Thyroid gland (tissue), 4 donors: Measurements from ENCODE around the gene KRTAP2-1. TPM values are rescaled to one million over a fixed set of nuclear protein-coding genes. Genes with fewer than 3 reads are reported as not detected.

Source experiments
- DNase-seq, 2 donors: peaks; one replicate each; pipeline ENCODE4 v3.0.0-alpha.2; 2019
- H3K27ac ChIP-seq, 3 donors: fragments of 200-600 bp; sonication (generic); 1 replicate in 2 of 3; 2 replicates in 1 of 3; pipeline ENCODE4 v1.5.1; 2016 to 2019; ENCODE audit warnings: mild to moderate bottlenecking in 1 of 3, moderate library complexity in 1 of 3
- H3K27me3 ChIP-seq: fragments of 200-600 bp; sonication (generic); one replicate; pipeline ENCODE4 v1.5.1; 2019
- H3K36me3 ChIP-seq, 2 donors: fragments of 200-600 bp; sonication (generic); one replicate each; pipeline ENCODE4 v1.5.1; 2016 to 2019
- H3K4me1 ChIP-seq, 2 donors: fragments of 200-600 bp; sonication (generic); one replicate each; pipeline ENCODE4 v1.5.1; 2017 to 2019
- H3K4me3 ChIP-seq, 3 donors: fragments of 200-600 bp; sonication (generic); replicated peaks in 1 of 3; 1 replicate in 2 of 3; 2 replicates in 1 of 3; pipeline ENCODE4 v1.5.1; 2016; ENCODE audit warnings: mild to moderate bottlenecking in 1 of 3
- H3K9me3 ChIP-seq: fragments of 200-600 bp; sonication (generic); one replicate; pipeline ENCODE4 v1.5.1; 2017
- POLR2A ChIP-seq, 2 donors: fragments of 450-650 bp; IDR thresholded peaks; one replicate each; pipeline ENCODE4 v1.6.1; 2017; ENCODE audit warnings: antibody characterized with exemption in 2 of 2, mild to moderate bottlenecking in 2 of 2, moderate library complexity in 1 of 2
- WGBS, 2 donors: methylation state at CpG; one replicate each; pipeline ENCODE4 v1.1.5; 2017; 5-methylcytosine and 5-hydroxymethylcytosine counted together
- intact Hi-C: fragments of 100-400 bp; cut with DNase I; formaldehyde crosslinking; loops from one replicate; pipeline ENCODE4 v1.15.1; 2023
- total RNA-seq, 4 donors: library from RNA; depleted of rRNA; stranded (reverse); fragments of >200 nt; gene quantifications; one replicate each; pipeline ENCODE4 v1.2.3, GENCODE V29; 2016
- TF ChIP-seq, protein P1 (sequence below), 6 experiments: fragments of 200-600 bp in 3 of 6; fragments of 450-650 bp in 3 of 6; sonication (generic) in 3 of 6; IDR thresholded peaks; one replicate each; pipeline ENCODE4 v1.5.1; 2016 to 2019; ENCODE audit warnings: antibody characterized with exemption in 6 of 6, mild to moderate bottlenecking in 2 of 6, inconsistent platforms in 1 of 6, moderate library complexity in 1 of 6

KRTAP2-1 gene
- total RNA-seq, 4 donors from 2014 or later: not detected

GRCh38 chr17:41018541-41018940 is 28.6 kb downstream of the KRTAP2-1 start:
- Histone ChIP-seq H3K36me3 (no peaks in the 10 kb centered on the region), H3K9me3 (no peaks in the 10 kb centered on the region), H3K4me3 (no peak overlapping the region), H3K4me1 (no peaks in the 10 kb centered on the region), H3K27ac (no peak overlapping the region), H3K27me3 (no peaks in the 10 kb centered on the region)
- intact Hi-C loops: no loop called here
- DNase-seq: no peak
- no peak for TF ChIP-seq POLR2A (IDR thresholded peaks at IDR 0.05)
- TF ChIP-seq, protein P1, sequence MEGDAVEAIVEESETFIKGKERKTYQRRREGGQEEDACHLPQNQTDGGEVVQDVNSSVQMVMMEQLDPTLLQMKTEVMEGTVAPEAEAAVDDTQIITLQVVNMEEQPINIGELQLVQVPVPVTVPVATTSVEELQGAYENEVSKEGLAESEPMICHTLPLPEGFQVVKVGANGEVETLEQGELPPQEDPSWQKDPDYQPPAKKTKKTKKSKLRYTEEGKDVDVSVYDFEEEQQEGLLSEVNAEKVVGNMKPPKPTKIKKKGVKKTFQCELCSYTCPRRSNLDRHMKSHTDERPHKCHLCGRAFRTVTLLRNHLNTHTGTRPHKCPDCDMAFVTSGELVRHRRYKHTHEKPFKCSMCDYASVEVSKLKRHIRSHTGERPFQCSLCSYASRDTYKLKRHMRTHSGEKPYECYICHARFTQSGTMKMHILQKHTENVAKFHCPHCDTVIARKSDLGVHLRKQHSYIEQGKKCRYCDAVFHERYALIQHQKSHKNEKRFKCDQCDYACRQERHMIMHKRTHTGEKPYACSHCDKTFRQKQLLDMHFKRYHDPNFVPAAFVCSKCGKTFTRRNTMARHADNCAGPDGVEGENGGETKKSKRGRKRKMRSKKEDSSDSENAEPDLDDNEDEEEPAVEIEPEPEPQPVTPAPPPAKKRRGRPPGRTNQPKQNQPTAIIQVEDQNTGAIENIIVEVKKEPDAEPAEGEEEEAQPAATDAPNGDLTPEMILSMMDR (IDR thresholded peaks at IDR 0.05): no peak
- 73 to 80% methylated on average over 3 of the region's 3 CpGs for WGBS, 2 donors

GRCh38 chr17:41016578-41017215 is 30.4 kb downstream of the KRTAP2-1 start:
- Histone ChIP-seq H3K36me3 (no peaks in the 10 kb centered on the region), H3K4me1 (no peaks in the 10 kb centered on the region), H3K27ac (no peak overlapping the region), H3K4me3 (no peak overlapping the region), H3K27me3 (no peaks in the 10 kb centered on the region), H3K9me3 (no peaks in the 10 kb centered on the region)
- no peak for TF ChIP-seq POLR2A (IDR thresholded peaks at IDR 0.05)
- TF ChIP-seq, protein P1 (IDR thresholded peaks at IDR 0.05): no peak
- intact Hi-C loops: no loop called here
- DNase-seq: no peak
- WGBS, 2 donors: 74 to 76% methylated on average over 13 of the region's 13 CpGs

GRCh38 chr17:41015454-41015853 is 31.7 kb downstream of the KRTAP2-1 start:
- Histone ChIP-seq H3K9me3 (no peaks in the 10 kb centered on the region), H3K36me3 (no peaks in the 10 kb centered on the region), H3K27ac (no peak overlapping the region), H3K4me3 (no peak overlapping the region), H3K4me1 (no peaks in the 10 kb centered on the region), H3K27me3 (no peaks in the 10 kb centered on the region)
- 75 to 82% methylated on average over 7 of the region's 7 CpGs for WGBS, 2 donors
- intact Hi-C loops: no loop called here
- no peak for DNase-seq
- TF ChIP-seq POLR2A (IDR thresholded peaks at IDR 0.05): no peak
- TF ChIP-seq, protein P1 (IDR thresholded peaks at IDR 0.05): no peak

GRCh38 chr17:41013606-41014005 is 33.5 kb downstream of the KRTAP2-1 start:
- no peak overlapping the region for H3K27ac ChIP-seq
- no peak for DNase-seq
- WGBS, 2 donors: 27 to 47% methylated on average over 1 of the region's 1 CpG
- H3K9me3 ChIP-seq: no peaks in the 10 kb centered on the region
- H3K4me1 ChIP-seq: no peaks in the 10 kb centered on the region
- no peak overlapping the region for H3K4me3 ChIP-seq
- H3K36me3 ChIP-seq: no peaks in the 10 kb centered on the region
- no peaks in the 10 kb centered on the region for H3K27me3 ChIP-seq
- intact Hi-C loops: no loop called here
- TF ChIP-seq, protein P1 (IDR thresholded peaks at IDR 0.05): no peak
- no peak for TF ChIP-seq POLR2A (IDR thresholded peaks at IDR 0.05)

DNA sequence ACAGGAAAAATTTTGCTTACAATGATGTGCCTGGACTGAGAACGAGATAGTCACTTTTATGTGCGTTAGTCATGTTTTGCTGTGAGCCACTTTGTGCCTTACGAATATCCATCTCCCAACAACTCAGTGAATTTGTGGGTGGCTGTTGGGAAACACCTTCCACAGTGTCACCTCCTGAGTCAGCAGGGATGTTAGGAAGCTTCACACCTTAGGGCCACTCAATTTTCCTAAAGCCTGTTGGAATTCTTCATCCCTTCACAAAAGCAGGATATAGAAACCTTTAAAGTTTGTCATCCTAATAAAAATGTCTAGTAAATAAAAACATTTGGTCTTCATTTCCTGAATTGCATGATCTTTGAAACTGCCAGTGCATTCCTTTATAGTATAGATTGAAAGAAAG is 33.9 kb downstream of the KRTAP2-1 start:
- Histone ChIP-seq H3K36me3 (no peaks in the 10 kb centered on the region), H3K27ac (no peak overlapping the region), H3K4me1 (no peaks in the 10 kb centered on the region), H3K4me3 (no peak overlapping the region), H3K27me3 (no peaks in the 10 kb centered on the region), H3K9me3 (no peaks in the 10 kb centered on the region)
- intact Hi-C loops: no loop called here
- 85 to 90% methylated on average over 3 of the region's 3 CpGs for WGBS, 2 donors
- DNase-seq: no peak
- no peak for TF ChIP-seq POLR2A (IDR thresholded peaks at IDR 0.05)
- TF ChIP-seq, protein P1 (IDR thresholded peaks at IDR 0.05): no peak
